H1 (cell line): ENCODE data around the gene CRIP1. TPM values are rescaled to one million over a fixed set of nuclear protein-coding genes. Genes with fewer than 3 reads are reported as not detected.
A peak's percentile ranks its signal among the peaks of the same experiment; 100 is the strongest.

Experiments used
- ASH2L ChIP-seq: fragments of 200-600, 300-600 bp; sonication (generic); IDR thresholded peaks from one replicate; pipeline ENCODE4 v1.7.1; 2017; ENCODE audit warnings: low read length
- EP300 ChIP-seq, 2 experiments: IDR thresholded peaks; 1 replicate in 1 of 2; 2 replicates in 1 of 2; pipeline ENCODE4 v1.6.1; 2011 to 2012; ENCODE audit warnings: low read depth in 2 of 2, low read length in 2 of 2, mild to moderate bottlenecking in 2 of 2, borderline replicate concordance in 1 of 2, inconsistent platforms in 1 of 2, moderate library complexity in 1 of 2
- KDM5A ChIP-seq: fragments of 200-600 bp; IDR thresholded peaks from 2 replicates; pipeline ENCODE4 v1.7.1; 2012; ENCODE audit warnings: mild to moderate bottlenecking, low read length, inconsistent platforms, mixed read lengths
- PHF8 ChIP-seq: fragments of 200-600 bp; sonication (generic); conservative IDR thresholded peaks from 2 replicates; pipeline ENCODE4 v1.7.1; 2012; ENCODE audit warnings: low read depth, mild to moderate bottlenecking, inconsistent platforms, low read length, moderate library complexity
- SIN3A ChIP-seq, 2 experiments: IDR thresholded peaks in 1 of 2; conservative IDR thresholded peaks in 1 of 2; 2 replicates each; pipeline ENCODE4 v1.6.1; 2011 to 2012; ENCODE audit warnings: low read length in 2 of 2, improper control_type of control experiment in 1 of 2, low read depth in 1 of 2, mild to moderate bottlenecking in 1 of 2
- SUZ12 ChIP-seq: fragments of 200-600 bp; sonication (generic); IDR thresholded peaks from 2 replicates; pipeline ENCODE4 v1.6.1; 2012; ENCODE audit warnings: mild to moderate bottlenecking, inconsistent platforms, low read length, moderate library complexity, mixed read lengths
- polyA plus RNA-seq, 7 experiments: library from polyadenylated mRNA; depleted of rRNA in 3 of 7; stranded (reverse) in 5 of 7; unstranded in 2 of 7; fragments of >200 nt in 5 of 7; fragments of 200-250 nt in 2 of 7; gene quantifications; 1 replicate in 5 of 7; 2 replicates in 1 of 7; 4 replicates in 1 of 7; pipeline versions ENCODE4 v1.2.1 to v1.2.3, GENCODE V29; 2011 to 2013; ENCODE audit warnings: missing spikeins in 2 of 7, mixed read lengths in 2 of 7
- total RNA-seq: library from RNA; stranded (reverse); fragmentation: NEBNext Ultra II Directional; extraction: Animal tissue kit (Norgen Biotek cat#: 25700); gene quantifications from 2 replicates; pipeline ENCODE4 v1.2.1, GENCODE V29; 2021
- TF ChIP-seq, protein P1 (sequence below): fragments of 300-600 bp; sonication (generic); IDR thresholded peaks from 2 replicates; pipeline ENCODE4 v1.7.1; 2012; ENCODE audit warnings: low read length, moderate library complexity, mild to moderate bottlenecking, inconsistent platforms; ENCODE audit not compliant: insufficient replicate concordance

The CRIP1 gene
- total and polyA plus RNA-seq, 2 of the 8 experiments (the other 6 are each of a cell fraction or from before 2014, with no cell fraction given): 1.2 to 2.2 TPM

DNA sequence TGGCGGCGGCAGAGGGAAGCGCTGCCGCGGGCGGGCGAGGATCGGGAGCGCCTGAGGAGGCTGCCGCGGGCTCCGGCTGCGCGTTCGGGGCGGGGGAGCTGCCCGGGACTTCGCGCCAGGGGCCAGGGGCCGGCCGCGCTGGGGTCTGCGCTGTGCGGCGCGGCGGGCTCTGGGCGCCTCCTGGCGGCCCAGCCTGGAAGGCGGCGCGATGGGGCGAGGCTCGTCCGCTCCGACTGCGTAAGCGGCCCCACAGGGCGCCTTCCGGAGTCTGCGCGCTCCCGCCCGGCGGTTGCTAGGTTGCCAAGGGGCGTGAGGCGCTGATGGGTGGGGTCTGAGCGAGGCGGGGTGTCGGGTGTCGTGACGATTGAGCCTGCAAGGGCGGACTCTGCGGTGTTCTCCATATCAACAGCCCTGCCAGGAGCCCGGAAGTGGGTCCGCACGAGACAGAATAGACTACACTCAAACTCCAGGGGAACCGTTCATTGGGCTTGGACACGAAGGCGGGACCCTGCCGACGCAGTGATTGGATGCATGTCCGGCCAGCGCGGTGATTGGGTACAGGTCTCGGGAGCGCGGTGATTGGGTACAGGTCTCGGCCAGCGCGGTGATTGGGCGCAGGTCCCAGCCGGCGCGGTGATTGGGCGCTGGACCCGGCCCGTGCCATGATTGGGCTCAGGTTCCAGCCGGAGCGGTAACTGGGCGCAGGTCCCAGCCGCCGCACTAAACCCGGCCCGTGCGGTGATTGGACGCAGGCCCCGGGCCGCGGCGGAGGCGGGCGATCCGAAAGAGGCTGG, 4.1 kb downstream of the CRIP1 start, which contains the start of gene TEDC1 (continued):
- TF ChIP-seq, protein P1, sequence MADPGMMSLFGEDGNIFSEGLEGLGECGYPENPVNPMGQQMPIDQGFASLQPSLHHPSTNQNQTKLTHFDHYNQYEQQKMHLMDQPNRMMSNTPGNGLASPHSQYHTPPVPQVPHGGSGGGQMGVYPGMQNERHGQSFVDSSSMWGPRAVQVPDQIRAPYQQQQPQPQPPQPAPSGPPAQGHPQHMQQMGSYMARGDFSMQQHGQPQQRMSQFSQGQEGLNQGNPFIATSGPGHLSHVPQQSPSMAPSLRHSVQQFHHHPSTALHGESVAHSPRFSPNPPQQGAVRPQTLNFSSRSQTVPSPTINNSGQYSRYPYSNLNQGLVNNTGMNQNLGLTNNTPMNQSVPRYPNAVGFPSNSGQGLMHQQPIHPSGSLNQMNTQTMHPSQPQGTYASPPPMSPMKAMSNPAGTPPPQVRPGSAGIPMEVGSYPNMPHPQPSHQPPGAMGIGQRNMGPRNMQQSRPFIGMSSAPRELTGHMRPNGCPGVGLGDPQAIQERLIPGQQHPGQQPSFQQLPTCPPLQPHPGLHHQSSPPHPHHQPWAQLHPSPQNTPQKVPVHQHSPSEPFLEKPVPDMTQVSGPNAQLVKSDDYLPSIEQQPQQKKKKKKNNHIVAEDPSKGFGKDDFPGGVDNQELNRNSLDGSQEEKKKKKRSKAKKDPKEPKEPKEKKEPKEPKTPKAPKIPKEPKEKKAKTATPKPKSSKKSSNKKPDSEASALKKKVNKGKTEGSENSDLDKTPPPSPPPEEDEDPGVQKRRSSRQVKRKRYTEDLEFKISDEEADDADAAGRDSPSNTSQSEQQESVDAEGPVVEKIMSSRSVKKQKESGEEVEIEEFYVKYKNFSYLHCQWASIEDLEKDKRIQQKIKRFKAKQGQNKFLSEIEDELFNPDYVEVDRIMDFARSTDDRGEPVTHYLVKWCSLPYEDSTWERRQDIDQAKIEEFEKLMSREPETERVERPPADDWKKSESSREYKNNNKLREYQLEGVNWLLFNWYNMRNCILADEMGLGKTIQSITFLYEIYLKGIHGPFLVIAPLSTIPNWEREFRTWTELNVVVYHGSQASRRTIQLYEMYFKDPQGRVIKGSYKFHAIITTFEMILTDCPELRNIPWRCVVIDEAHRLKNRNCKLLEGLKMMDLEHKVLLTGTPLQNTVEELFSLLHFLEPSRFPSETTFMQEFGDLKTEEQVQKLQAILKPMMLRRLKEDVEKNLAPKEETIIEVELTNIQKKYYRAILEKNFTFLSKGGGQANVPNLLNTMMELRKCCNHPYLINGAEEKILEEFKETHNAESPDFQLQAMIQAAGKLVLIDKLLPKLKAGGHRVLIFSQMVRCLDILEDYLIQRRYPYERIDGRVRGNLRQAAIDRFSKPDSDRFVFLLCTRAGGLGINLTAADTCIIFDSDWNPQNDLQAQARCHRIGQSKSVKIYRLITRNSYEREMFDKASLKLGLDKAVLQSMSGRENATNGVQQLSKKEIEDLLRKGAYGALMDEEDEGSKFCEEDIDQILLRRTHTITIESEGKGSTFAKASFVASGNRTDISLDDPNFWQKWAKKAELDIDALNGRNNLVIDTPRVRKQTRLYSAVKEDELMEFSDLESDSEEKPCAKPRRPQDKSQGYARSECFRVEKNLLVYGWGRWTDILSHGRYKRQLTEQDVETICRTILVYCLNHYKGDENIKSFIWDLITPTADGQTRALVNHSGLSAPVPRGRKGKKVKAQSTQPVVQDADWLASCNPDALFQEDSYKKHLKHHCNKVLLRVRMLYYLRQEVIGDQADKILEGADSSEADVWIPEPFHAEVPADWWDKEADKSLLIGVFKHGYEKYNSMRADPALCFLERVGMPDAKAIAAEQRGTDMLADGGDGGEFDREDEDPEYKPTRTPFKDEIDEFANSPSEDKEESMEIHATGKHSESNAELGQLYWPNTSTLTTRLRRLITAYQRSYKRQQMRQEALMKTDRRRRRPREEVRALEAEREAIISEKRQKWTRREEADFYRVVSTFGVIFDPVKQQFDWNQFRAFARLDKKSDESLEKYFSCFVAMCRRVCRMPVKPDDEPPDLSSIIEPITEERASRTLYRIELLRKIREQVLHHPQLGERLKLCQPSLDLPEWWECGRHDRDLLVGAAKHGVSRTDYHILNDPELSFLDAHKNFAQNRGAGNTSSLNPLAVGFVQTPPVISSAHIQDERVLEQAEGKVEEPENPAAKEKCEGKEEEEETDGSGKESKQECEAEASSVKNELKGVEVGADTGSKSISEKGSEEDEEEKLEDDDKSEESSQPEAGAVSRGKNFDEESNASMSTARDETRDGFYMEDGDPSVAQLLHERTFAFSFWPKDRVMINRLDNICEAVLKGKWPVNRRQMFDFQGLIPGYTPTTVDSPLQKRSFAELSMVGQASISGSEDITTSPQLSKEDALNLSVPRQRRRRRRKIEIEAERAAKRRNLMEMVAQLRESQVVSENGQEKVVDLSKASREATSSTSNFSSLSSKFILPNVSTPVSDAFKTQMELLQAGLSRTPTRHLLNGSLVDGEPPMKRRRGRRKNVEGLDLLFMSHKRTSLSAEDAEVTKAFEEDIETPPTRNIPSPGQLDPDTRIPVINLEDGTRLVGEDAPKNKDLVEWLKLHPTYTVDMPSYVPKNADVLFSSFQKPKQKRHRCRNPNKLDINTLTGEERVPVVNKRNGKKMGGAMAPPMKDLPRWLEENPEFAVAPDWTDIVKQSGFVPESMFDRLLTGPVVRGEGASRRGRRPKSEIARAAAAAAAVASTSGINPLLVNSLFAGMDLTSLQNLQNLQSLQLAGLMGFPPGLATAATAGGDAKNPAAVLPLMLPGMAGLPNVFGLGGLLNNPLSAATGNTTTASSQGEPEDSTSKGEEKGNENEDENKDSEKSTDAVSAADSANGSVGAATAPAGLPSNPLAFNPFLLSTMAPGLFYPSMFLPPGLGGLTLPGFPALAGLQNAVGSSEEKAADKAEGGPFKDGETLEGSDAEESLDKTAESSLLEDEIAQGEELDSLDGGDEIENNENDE: no peak
- TF ChIP-seq SIN3A (conservative IDR thresholded peaks at IDR 0.05 in 1 of 2, IDR thresholded peaks at IDR 0.05 in 1 of 2; ENCODE audit: low read depth in 1 of 2, low read length in 2 of 2) (peak in 1 of 2 experiments; percentile 36; a peak in 1 of 4 replicates), ASH2L (no peak), SUZ12 (no peak), EP300 (IDR thresholded peaks at IDR 0.05; ENCODE audit: borderline replicate concordance in 1 of 2, low read depth in 2 of 2, low read length in 2 of 2) (no peak), KDM5A (no peak; the same call in 1 of the 2 replicates), PHF8 (no peak)
